ENCODE results near the gene PSAPL1. TPM values are rescaled to one million over a fixed set of nuclear protein-coding genes. Genes with fewer than 3 reads are reported as not detected.
A peak's percentile ranks its signal among the peaks of the same experiment; 100 is the strongest.

The PSAPL1 gene
- total RNA-seq, 1 experiment from 2014 or later = not detected

- Mint-ChIP-seq H3K4me1 (ENCODE audit: insufficient read depth, unreplicated experiment) (no peaks in the 10 kb centered on the region), H3K4me3 (ENCODE audit: unreplicated experiment) (no peak overlapping the region), H3K27ac (ENCODE audit: low read depth, unreplicated experiment) (no peak overlapping the region), H3K9me3 (ENCODE audit: unreplicated experiment) (peaks cover 9% of the 10 kb centered on the region), H3K36me3 (ENCODE audit: insufficient read depth, unreplicated experiment) (no peaks in the 10 kb centered on the region), H3K27me3 (ENCODE audit: insufficient read depth, unreplicated experiment) (peaks cover 37% of the 10 kb centered on the region)
- BruUV-seq (replicated peaks) = no TSS peak
- no peak for TF ChIP-seq CTCF (IDR thresholded peaks at IDR 0.05; ENCODE audit: unreplicated experiment)
- ChIA-PET POLR2A (no interaction called here), CTCF (no interaction called here)
- intact Hi-C loops (cut with micrococcal nuclease) = no loop called here
- DNase-seq (ENCODE audit: unreplicated experiment) = no peak
Measured at GRCh38 chr4:7410446-7410845, 24.3 kb downstream of the PSAPL1 start.

GRCh38 chr4:7408166-7408565, 26.6 kb downstream of the PSAPL1 start:
- Mint-ChIP-seq H3K9me3 (ENCODE audit: unreplicated experiment) (peaks cover 9% of the 10 kb centered on the region), H3K27ac (ENCODE audit: low read depth, unreplicated experiment) (no peak overlapping the region), H3K4me3 (ENCODE audit: unreplicated experiment) (no peak overlapping the region), H3K4me1 (ENCODE audit: insufficient read depth, unreplicated experiment) (no peaks in the 10 kb centered on the region), H3K36me3 (ENCODE audit: insufficient read depth, unreplicated experiment) (no peaks in the 10 kb centered on the region), H3K27me3 (ENCODE audit: insufficient read depth, unreplicated experiment) (peaks cover 24% of the 10 kb centered on the region)
- ChIA-PET POLR2A (no interaction called here), CTCF (no interaction called here)
- no peak for DNase-seq (ENCODE audit: unreplicated experiment)
- intact Hi-C loops (cut with micrococcal nuclease) = no loop called here
- BruUV-seq (replicated peaks) = no TSS peak
- TF ChIP-seq CTCF (IDR thresholded peaks at IDR 0.05; ENCODE audit: unreplicated experiment) = no peak

DNA sequence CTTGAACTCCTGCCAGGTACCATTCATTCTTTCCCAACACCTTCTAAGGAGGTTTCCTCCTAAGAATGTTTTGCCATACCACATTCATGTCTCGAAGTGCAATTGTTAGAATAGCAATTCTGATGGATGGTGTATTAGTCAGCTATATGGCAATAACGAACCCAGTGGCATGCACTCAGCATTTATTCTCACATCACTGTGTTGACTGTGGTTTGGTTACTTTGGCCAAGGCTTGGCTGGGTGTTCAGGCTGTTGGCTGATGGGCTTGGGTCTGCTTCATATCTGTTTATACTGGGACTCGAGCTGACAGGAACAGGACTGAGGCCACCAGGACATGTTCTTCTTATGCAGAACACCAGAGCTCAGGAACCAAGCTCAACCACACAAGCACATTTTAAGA, 31.7 kb downstream of the PSAPL1 start:
- intact Hi-C loops (cut with micrococcal nuclease) = no loop called here
- ChIA-PET POLR2A (interaction anchor here (0.7 to 1.5 kb wide), 2 partner anchors 29 to 313 kb away, joined by 3 to 5 read pairs; no protein-coding TSS in a partner anchor), CTCF (interaction anchor here (0.6 to 1.5 kb wide), 3 partner anchors 10 to 400 kb away, joined by 3 to 4 read pairs (median 3); no protein-coding TSS in a partner anchor)
- BruUV-seq (replicated peaks) = no TSS peak
- H3K27me3 Mint-ChIP-seq (ENCODE audit: insufficient read depth, unreplicated experiment) = peaks cover 17% of the 10 kb centered on the region
- no peak overlapping the region for H3K4me3 Mint-ChIP-seq (ENCODE audit: unreplicated experiment)
- peak overlapping the region; percentile 6 for H3K27ac Mint-ChIP-seq (ENCODE audit: low read depth, unreplicated experiment)
- H3K36me3 Mint-ChIP-seq (ENCODE audit: insufficient read depth, unreplicated experiment) = no peaks in the 10 kb centered on the region
- peaks cover 21% of the 10 kb centered on the region for H3K9me3 Mint-ChIP-seq (ENCODE audit: unreplicated experiment)
- no peak for TF ChIP-seq CTCF (IDR thresholded peaks at IDR 0.05; ENCODE audit: unreplicated experiment)
- DNase-seq (ENCODE audit: unreplicated experiment) = peak; percentile 26
- peaks cover 12% of the 10 kb centered on the region for H3K4me1 Mint-ChIP-seq (ENCODE audit: insufficient read depth, unreplicated experiment)

- intact Hi-C loops (cut with micrococcal nuclease) = no loop called here
- CTCF ChIA-PET = interaction anchor here (0.6 to 1.5 kb wide), 3 partner anchors 9 to 400 kb away, joined by 3 to 4 read pairs (median 3); no protein-coding TSS in a partner anchor
- Mint-ChIP-seq H3K27ac (ENCODE audit: low read depth, unreplicated experiment) (peak overlapping the region; percentile 6), H3K9me3 (ENCODE audit: unreplicated experiment) (peaks cover 21% of the 10 kb centered on the region), H3K36me3 (ENCODE audit: insufficient read depth, unreplicated experiment) (no peaks in the 10 kb centered on the region), H3K27me3 (ENCODE audit: insufficient read depth, unreplicated experiment) (peaks cover 17% of the 10 kb centered on the region), H3K4me3 (ENCODE audit: unreplicated experiment) (no peak overlapping the region), H3K4me1 (ENCODE audit: insufficient read depth, unreplicated experiment) (peaks cover 17% of the 10 kb centered on the region)
- TF ChIP-seq CTCF (IDR thresholded peaks at IDR 0.05; ENCODE audit: unreplicated experiment) = no peak
- DNase-seq (ENCODE audit: unreplicated experiment) = peak; percentile 42
- no TSS peak for BruUV-seq (replicated peaks)
- POLR2A ChIA-PET = interaction anchor here (0.7 to 1.5 kb wide), 3 partner anchors 29 to 313 kb away, joined by 3 to 5 read pairs (median 3); no protein-coding TSS in a partner anchor
Measured at GRCh38 chr4:7402526-7402925, 32.2 kb downstream of the PSAPL1 start.
